HepG2 (cell line): Measurements from ENCODE around the gene ACSM6.

Experiments
- NBN ChIP-seq: fragments of 450-650 bp; conservative IDR thresholded peaks from 2 replicates; pipeline ENCODE4 v1.6.1; 2017
- PCBP2 ChIP-seq: fragments of 200-400 bp; formaldehyde crosslinking; optimal IDR thresholded peaks from 2 replicates; pipeline ENCODE3; 2018; ENCODE audit warnings: low read length, low read depth; ENCODE audit not compliant: poor library complexity, severe bottlenecking
- SNRNP70 ChIP-seq: fragments of 200-400 bp; formaldehyde crosslinking; IDR thresholded peaks from 2 replicates; pipeline ENCODE4 v1.6.1; 2017; ENCODE audit warnings: mild to moderate bottlenecking, low read depth, low read length, moderate library complexity
- TF ChIP-seq, protein P1 (sequence below): sonication (generic); formaldehyde crosslinking; IDR thresholded peaks from 2 replicates; pipeline ENCODE4 v1.5.1; 2020; ENCODE audit warnings: missing genetic modification reagents, mild to moderate bottlenecking, borderline replicate concordance
- TF ChIP-seq, protein P2 (sequence below), 2 experiments: sonication (generic) in 1 of 2; formaldehyde crosslinking in 1 of 2; IDR thresholded peaks; 2 replicates each; pipeline versions ENCODE4 v1.5.1 to v1.6.1; 2011 to 2020; ENCODE audit warnings: borderline replicate concordance in 1 of 2, low read depth in 1 of 2, low read length in 1 of 2, mild to moderate bottlenecking in 1 of 2, missing genetic modification reagents in 1 of 2, moderate library complexity in 1 of 2
- TF ChIP-seq, protein P3 (sequence below): sonication (generic); formaldehyde crosslinking; IDR thresholded peaks from 2 replicates; pipeline ENCODE4 v1.4.0; 2020; ENCODE audit warnings: missing genetic modification reagents

DNA sequence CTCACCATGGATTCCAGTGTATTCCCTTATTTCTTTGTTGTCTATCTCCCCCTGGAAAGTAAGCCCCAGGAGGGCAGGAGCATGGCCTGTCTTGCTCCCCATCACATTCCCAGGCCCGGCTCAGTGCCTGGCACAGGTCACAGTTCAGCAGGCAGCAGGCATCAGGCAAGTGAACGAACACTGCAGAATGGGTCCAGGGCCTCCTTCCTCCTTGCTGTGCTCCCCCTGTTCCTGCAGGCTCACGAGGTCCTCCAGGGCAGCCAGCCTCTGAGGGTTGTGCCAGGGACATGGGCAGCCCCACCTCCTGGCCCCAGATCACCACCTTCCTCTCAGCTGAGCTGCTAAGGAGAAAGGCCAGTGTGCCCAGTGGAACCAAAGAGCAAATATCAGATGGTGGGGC, 55.0 kb downstream of the ACSM6 start:
- TF ChIP-seq, protein P1, sequence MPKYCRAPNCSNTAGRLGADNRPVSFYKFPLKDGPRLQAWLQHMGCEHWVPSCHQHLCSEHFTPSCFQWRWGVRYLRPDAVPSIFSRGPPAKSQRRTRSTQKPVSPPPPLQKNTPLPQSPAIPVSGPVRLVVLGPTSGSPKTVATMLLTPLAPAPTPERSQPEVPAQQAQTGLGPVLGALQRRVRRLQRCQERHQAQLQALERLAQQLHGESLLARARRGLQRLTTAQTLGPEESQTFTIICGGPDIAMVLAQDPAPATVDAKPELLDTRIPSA (CRISPR knock-in tag), result no peak
- TF ChIP-seq, protein P2, sequence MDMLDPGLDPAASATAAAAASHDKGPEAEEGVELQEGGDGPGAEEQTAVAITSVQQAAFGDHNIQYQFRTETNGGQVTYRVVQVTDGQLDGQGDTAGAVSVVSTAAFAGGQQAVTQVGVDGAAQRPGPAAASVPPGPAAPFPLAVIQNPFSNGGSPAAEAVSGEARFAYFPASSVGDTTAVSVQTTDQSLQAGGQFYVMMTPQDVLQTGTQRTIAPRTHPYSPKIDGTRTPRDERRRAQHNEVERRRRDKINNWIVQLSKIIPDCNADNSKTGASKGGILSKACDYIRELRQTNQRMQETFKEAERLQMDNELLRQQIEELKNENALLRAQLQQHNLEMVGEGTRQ (IDR thresholded peaks at IDR 0.05; ENCODE audit: low read depth, low read length), result no peak
- TF ChIP-seq, protein P2 (CRISPR knock-in tag; IDR thresholded peaks at IDR 0.05; ENCODE audit: borderline replicate concordance), result no peak
- no peak for TF ChIP-seq NBN
- TF ChIP-seq PCBP2, result no peak
- TF ChIP-seq, protein P3, sequence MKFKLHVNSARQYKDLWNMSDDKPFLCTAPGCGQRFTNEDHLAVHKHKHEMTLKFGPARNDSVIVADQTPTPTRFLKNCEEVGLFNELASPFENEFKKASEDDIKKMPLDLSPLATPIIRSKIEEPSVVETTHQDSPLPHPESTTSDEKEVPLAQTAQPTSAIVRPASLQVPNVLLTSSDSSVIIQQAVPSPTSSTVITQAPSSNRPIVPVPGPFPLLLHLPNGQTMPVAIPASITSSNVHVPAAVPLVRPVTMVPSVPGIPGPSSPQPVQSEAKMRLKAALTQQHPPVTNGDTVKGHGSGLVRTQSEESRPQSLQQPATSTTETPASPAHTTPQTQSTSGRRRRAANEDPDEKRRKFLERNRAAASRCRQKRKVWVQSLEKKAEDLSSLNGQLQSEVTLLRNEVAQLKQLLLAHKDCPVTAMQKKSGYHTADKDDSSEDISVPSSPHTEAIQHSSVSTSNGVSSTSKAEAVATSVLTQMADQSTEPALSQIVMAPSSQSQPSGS, result no peak
- no peak for TF ChIP-seq SNRNP70
